ENCODE results near the gene TCP11L2.

DNA sequence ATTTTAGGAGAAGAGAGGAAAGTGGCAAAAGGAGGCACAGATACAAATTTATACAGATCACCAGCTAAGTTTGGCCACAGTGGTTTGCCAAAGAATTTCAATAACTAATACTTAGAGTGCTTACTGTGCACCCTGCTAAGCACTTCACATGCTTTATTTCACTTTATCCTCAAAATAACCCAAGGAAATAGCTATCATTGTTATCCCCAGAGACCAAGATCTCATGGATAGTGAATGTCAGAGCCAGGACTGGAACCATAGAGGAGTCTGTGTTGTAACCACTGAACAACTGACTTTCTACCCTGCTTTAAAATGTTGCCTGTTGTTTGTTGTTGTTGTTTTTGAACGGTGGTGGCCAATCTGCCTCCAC, 1.3 kb upstream of the TCP11L2 start:
- TF ChIP-seq, protein P1, sequence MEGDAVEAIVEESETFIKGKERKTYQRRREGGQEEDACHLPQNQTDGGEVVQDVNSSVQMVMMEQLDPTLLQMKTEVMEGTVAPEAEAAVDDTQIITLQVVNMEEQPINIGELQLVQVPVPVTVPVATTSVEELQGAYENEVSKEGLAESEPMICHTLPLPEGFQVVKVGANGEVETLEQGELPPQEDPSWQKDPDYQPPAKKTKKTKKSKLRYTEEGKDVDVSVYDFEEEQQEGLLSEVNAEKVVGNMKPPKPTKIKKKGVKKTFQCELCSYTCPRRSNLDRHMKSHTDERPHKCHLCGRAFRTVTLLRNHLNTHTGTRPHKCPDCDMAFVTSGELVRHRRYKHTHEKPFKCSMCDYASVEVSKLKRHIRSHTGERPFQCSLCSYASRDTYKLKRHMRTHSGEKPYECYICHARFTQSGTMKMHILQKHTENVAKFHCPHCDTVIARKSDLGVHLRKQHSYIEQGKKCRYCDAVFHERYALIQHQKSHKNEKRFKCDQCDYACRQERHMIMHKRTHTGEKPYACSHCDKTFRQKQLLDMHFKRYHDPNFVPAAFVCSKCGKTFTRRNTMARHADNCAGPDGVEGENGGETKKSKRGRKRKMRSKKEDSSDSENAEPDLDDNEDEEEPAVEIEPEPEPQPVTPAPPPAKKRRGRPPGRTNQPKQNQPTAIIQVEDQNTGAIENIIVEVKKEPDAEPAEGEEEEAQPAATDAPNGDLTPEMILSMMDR (conservative IDR thresholded peaks at IDR 0.05; ENCODE audit: low read depth, low read length), result no peak
- no peak for TF ChIP-seq EZH2phosphoT487 (IDR thresholded peaks at IDR 0.05; ENCODE audit: borderline replicate concordance, low read length)

Measured in PC-3 (cell line).